Globus pallidus (tissue), 1 donor: Measurements from ENCODE around the gene RBM4.
"Not testable (repeated sequence)": the region's sequence is repeated elsewhere in the genome, so short reads cannot be mapped to it uniquely, and the experiment has no call there.

Experiments used
- DNase-seq: peaks from one replicate; pipeline ENCODE4 v3.0.0-alpha.2; 2015; ENCODE audit warnings: low spot score

The RBM4 gene

GRCh38 chr11:66617155-66617834 is 21.2 kb upstream of the RBM4 start:
- no peak for DNase-seq

DNA sequence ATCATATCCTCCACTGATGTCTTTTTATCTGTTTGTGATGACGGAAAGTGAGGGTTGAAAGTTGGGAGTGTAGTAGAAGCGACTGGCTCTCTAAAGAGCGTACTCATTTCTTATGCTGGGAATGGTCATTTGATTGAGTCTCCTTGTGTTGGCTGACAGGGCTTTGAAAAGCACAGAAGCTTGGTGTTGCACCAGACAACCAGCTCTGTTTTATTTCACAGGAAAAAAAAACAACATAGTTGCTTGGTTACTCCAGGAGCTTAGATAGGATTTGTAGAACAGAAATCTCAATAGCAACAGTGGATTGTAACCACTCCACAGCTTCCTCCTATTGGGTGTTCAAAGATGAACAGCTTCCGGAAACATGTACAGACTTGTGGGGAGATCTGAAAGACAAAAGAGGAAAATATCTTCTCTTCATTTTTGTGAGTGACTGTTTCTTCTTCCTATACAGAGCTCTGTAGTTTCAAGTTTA is 19.4 kb upstream of the RBM4 start:
- DNase-seq = no peak

DNA sequence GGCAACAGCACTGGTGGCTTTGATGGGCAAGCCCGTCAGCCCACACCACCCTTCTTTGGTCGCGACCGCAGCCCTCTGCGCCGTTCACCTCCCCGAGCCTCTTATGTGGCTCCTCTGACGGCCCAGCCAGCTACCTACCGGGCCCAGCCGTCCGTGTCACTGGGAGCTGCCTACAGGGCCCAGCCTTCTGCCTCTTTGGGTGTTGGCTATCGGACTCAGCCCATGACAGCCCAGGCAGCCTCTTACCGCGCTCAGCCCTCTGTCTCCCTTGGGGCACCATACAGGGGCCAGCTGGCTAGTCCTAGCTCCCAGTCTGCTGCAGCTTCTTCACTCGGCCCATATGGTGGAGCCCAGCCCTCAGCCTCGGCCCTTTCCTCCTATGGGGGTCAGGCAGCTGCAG is 14.1 kb upstream of the RBM4 start:
- no peak for DNase-seq

- no peak for DNase-seq
Measured at GRCh38 chr11:66625041-66625751, 13.3 kb upstream of the RBM4 start.

GRCh38 chr11:66625752-66626149 is 12.8 kb upstream of the RBM4 start:
- no peak for DNase-seq

DNA sequence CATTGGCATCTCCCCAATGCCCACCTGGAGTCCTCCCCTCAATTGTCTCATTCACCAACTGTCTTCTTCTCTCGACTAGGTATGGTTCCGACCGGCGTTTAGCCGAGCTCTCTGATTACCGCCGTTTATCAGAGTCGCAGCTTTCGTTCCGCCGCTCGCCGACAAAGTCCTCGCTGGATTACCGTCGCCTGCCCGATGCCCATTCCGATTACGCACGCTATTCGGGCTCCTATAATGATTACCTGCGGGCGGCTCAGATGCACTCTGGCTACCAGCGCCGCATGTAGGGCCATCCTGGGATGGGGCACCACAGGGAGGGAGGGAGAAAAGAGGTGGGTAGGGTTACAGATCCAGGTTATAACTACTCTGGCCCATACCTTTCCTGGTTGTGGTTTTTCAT is 12.1 kb upstream of the RBM4 start:
- no peak for DNase-seq

DNA sequence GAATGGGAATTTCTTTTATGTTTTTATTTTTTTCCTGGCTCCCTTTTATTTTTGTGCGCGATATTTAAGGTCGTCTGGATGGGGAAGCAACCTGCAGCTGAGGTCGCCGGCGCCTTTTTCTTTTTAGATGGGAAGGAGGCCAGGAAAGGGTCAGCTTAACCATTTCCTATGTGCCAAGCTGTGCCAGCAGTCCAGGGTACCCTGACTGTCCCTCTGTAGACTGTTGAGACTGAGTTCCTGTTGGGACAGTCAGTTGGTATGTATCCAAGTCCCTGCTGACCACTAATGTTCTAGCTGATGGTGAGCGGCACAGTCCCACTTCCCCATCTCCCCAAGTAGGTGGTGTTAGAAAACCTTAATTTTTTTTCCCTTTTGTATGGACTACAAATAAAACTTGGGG is 11.6 kb upstream of the RBM4 start:
- DNase-seq = peak; percentile 24

- no peak for DNase-seq
Measured at GRCh38 chr11:66628061-66628603, 10.4 kb upstream of the RBM4 start.

GRCh38 chr11:66629356-66629755 is 9.1 kb upstream of the RBM4 start:
- no peak for DNase-seq

DNA sequence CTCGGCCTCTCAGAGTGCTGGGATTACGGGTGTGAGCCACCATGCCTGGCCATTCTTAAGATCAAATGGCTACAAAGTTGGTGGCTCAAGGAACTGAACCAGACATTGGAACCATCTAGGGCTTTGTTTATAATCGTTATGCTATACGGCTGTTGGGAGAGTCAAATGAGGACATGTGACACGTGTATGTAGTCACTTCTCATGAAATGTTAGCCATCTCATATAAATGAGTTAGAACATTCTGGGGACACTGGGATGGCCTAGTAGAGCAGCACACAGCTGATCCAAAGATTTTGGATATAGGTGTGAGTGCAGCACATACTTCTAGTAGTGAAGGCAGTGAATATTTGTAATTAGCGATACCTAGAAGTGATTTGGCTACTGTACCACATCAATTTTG is 6.6 kb upstream of the RBM4 start:
- DNase-seq = no peak

DNA sequence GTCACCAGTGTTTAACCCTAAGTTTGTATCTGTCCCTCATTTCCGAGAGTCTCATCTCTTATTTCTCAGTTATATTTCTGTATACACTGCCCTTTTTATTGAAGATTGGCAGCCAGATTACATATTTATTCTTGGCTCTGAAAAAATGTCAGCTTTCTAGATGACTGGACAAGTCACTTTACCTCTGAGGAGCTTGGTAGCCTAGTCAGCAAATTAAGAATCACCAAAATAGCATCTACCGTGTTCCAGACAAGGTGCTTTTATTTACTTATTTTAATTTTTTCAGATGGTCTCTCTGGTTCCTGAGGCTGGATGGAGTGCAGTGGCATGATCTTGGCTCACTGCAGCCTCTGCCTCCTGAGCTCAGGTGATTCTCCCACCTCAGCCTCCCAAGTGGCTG is 5.6 kb upstream of the RBM4 start:
- DNase-seq = no peak

- no peak for DNase-seq
Measured at GRCh38 chr11:66636411-66636810, 2.1 kb upstream of the RBM4 start.

DNA sequence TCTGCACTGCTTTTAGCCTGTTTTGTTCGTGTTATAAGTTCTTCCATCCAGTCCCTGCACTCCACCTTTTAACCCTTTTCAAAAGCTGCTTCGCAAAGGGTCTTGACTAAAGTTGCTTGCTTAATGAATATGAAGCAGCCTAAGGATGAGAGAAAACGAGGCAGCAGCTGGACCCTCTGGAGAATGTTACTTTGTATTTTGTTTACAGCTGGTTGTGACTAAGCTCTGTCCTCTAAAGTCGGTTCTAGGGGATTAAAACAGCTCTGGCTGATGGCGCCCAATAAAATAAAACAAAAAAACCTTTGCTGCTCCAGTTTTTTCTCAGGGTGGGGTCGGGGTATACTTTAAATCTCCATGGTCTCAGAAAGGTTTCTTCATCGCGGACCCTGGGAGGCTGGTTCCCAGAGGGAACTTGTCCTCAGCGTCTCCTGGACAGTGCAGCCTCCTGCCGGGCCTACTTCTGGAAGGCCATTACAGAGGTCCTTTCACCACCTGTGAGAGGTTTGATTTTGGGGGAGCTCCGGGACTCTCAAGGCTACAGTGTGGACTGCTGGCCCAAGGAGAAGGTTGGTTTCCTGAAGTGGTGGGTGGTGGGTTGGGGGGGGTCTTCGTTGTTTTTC is 836 bp upstream of the RBM4 start:
- DNase-seq = no peak

DNA sequence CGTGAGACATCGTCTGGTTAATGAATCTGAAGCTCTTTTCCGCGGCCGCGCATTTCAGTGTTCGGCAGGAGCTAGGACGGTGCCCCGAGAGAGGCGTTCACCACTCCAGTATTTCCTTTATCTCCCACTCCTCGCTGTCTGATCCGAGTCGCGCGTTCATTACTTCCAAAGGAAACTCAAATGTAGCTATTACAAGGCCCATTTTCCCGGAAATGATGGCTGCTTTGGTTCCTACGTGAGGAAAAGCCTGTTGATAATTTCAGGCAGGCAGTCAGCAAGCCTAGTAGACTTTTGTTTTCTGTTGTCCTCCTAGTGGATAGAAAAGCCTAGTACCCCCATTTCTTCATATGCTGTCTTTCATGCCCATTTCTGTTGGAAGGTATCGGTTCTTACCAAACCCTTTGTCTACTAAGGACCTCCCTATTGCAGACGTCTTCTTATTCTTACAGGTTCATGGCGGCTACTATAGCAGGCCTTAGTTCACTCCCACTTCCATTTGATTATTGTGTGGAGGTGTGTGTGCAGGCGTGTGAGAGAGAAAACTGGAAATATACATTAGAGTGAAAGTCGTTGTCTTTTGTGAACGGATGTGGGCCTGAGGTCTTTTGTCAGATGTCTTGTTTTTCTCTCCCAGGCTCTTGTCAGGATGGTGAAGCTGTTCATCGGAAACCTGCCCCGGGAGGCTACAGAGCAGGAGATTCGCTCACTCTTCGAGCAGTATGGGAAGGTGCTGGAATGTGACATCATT is 737 bp downstream of the RBM4 start:
- DNase-seq = peak; percentile 35

DNA sequence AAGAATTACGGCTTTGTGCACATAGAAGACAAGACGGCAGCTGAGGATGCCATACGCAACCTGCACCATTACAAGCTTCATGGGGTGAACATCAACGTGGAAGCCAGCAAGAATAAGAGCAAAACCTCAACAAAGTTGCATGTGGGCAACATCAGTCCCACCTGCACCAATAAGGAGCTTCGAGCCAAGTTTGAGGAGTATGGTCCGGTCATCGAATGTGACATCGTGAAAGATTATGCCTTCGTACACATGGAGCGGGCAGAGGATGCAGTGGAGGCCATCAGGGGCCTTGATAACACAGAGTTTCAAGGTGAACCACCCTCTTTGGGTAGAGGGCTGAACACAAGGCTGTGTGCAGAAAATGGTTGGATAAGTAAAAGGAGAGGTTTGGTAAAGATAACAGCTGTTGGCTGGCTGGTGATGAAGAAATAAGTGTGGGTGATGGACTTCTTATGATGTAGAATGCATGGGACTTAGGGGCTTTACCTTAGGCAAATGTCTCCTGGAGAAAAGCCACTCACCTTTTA is 1.4 kb downstream of the RBM4 start:
- DNase-seq = not testable (repeated sequence)

GRCh38 chr11:66641834-66642233 is 3.3 kb downstream of the RBM4 start:
- DNase-seq = no peak

GRCh38 chr11:66643745-66644437 is 5.4 kb downstream of the RBM4 start:
- DNase-seq = no peak

DNA sequence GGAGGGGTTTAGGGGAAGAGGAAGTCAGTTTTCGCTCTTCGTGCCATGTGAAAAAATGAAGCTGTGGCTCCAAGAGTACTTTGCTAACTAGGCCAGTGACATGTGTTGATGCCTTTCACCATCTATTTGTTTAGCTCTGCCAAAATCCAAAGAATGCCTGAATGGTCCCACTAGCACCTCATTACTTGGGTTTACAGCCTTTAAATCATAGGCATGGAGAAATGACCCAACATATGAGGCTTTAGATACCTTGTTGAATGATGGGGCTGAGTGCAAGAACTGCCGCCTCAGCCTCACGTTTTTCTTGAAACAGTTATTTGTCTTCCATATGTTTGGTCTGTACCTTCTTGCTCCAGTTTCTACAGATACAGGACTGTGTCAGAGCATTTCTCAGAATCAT is 8.3 kb downstream of the RBM4 start:
- DNase-seq = no peak

DNA sequence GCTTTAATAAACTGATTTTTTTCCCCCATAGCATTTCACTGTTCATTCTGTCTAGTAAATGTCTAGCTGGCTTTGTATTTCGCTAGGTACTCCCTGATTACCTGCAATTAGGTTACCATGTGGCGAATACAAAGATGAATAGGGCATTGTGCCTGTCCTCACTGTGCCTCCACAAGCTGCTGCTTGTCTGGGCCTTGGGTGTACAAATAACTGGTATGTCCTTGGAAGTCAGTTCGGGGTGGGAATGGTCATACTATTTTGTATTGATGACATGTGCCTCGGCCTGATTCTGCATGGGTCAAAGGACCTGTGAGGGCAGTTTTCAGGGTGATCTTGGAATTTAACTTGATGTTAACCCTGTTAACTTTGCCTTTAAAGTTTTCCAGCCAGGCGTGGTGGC is 11.4 kb downstream of the RBM4 start:
- DNase-seq = no peak

DNA sequence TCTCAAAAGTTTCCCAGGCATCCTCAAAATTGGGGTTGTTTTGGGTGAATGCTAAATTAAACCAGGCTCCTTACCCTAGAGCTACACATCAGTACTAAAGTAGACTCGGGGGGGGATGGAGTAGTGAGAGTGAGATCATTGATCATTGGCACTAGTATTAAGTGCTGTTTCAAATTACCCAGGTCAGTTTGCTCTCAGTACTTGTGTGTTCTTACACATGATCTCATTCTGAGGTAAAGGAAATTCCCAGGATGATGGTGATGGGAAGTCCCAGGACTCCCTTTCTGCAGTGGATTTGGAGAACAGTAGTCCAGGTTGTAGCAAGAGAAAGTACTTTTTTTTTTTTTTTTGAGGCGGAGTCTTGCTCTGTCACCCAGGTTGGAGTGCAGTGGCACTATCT is 12.5 kb downstream of the RBM4 start:
- no peak for DNase-seq

DNA sequence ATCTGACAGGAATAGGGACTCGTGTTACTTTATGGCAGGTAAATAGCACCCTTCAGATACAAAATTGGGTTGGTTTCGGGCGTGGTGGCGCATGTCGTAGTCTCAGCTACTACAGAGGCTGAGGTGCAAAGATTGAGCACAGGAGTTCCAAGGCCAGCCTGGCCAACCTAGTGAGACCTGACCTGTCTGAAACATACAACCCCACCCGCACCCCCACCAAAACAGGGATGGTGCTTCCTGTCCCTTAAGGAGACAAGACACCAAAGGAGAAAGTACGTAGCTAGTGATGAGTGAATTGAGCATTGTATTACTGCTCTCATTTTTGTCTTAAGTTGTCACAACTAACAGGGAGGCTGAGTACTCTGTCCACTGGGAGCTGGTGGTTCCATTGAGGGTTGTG is 14.1 kb downstream of the RBM4 start:
- no peak for DNase-seq

GRCh38 chr11:66653123-66653522 is 14.6 kb downstream of the RBM4 start:
- DNase-seq = no peak
